ENCODE results near the gene CSF3R. TPM values are rescaled to one million over a fixed set of nuclear protein-coding genes. Genes with fewer than 3 reads are reported as not detected.

Gene CSF3R
- total and polyA plus RNA-seq, 2 of the 4 experiments (the other 2 are of a cell fraction) = not detected

DNA sequence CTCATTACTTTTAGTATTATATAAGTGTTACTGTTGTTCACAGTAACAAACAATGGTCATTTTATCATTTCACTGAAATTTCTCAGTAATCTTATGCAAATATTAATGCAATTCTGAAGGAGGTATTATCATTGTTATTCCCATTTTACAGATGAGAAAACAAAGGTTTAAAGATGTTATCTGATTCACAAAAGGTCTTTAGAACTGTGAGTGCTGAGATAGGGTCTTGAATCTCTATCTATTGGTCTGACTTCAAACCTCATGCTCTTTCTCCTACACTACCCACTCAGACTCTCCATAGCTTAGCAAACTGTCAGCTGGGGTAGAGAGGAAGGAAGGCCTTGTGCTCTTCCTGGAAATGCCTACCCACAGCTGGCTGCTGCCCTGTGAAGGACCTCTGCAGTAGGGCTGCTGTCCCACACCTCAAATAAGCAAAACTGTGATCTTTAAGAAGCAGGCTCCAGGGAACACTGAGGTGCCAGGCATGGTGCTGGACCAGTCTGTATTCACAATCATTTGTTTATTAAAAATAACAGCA is 26.3 kb downstream of the CSF3R start:
- Histone ChIP-seq H3K18ac (ENCODE audit: low read depth, low read length) (no peak overlapping the region), H3K27ac (ENCODE audit: insufficient read depth, low read length) (no peak overlapping the region), H3K4me2 (ENCODE audit: low read depth, low read length) (no peak overlapping the region), H2BK5ac (ENCODE audit: low read depth, low read length, poor library complexity, severe bottlenecking) (no peak overlapping the region), H3K23ac (ENCODE audit: low read depth, low read length) (no peak overlapping the region), H4K91ac (ENCODE audit: insufficient read depth, low read depth, low read length) (no peak overlapping the region), H2AK9ac (replicated peaks; ENCODE audit: low read depth, low read length, poor library complexity) (peak overlapping the region; percentile 58), H2AK5ac (ENCODE audit: low read depth, low read length) (no peak overlapping the region), H3K4ac (ENCODE audit: low read depth, low read length) (no peak overlapping the region), H2AFZ (replicated peaks; ENCODE audit: low read length, poor library complexity) (no peak overlapping the region), H3K4me1 (ENCODE audit: control insufficient read depth, insufficient read depth, low read length) (no peaks in the 10 kb centered on the region), H3K36me3 (ENCODE audit: control insufficient read depth, insufficient read depth, low read length) (peaks cover 40% of the 10 kb centered on the region), H3K79me1 (ENCODE audit: low read depth in 1 of 2, low read length in 2 of 2) (peaks cover 0 to 8% of the 10 kb centered on the region in 2 experiments; a peak in 1 of 4 replicates), H2BK15ac (ENCODE audit: low read depth, low read length) (no peak overlapping the region), H3K9ac (ENCODE audit: low read depth, low read length) (no peak overlapping the region), H3K9me1 (ENCODE audit: insufficient read depth, low read length) (0 out of 2 replicates have a peak, but pooled peaks cover 3% of the 10 kb centered on the region), H3K27me3 (ENCODE audit: control insufficient read depth, insufficient read depth, low read length) (no peaks in the 10 kb centered on the region), H3K56ac (ENCODE audit: extremely low read depth, insufficient read depth, low read length) (no peak overlapping the region), H2BK20ac (ENCODE audit: low read depth, low read length) (no peak overlapping the region), H4K20me1 (ENCODE audit: insufficient read depth, low read length) (no peaks in the 10 kb centered on the region), H2BK120ac (ENCODE audit: low read depth, low read length) (no peak overlapping the region), H4K8ac (ENCODE audit: low read depth in 2 of 2, low read length in 2 of 2) (no peak overlapping the region), H3K14ac (replicated peaks; ENCODE audit: low read depth, low read length) (no peak overlapping the region), H3K9me3 (ENCODE audit: control insufficient read depth, insufficient read depth, low read length) (no peaks in the 10 kb centered on the region), H4K5ac (ENCODE audit: low read depth, low read length) (no peak overlapping the region), H3K4me3 (ENCODE audit: insufficient read depth, low read depth, low read length) (no peak overlapping the region)
- DNase-seq (no peak), ATAC-seq (ENCODE audit: low read depth) (no peak)
- dilution Hi-C loops (cut with HindIII; ENCODE audit: low sequenced_read_pairs, unreplicated experiment) = no loop called here
- POLR2A ChIA-PET (ENCODE audit: unreplicated experiment) = no interaction called here
- in situ Hi-C loops (cut with MboI; ENCODE audit: low sequenced_read_pairs) = loop anchor here (25.0 kb wide), 1 partner anchor 1556 kb away; the partner anchor contains the start of genes FHL3 and UTP11
- no TSS peak for BruUV-seq (replicated peaks)
- CTCF ChIA-PET = no interaction called here
- TF ChIP-seq CHD1 (IDR thresholded peaks at IDR 0.05; ENCODE audit: low read depth, low read length) = no peak
- TF ChIP-seq, protein P1, sequence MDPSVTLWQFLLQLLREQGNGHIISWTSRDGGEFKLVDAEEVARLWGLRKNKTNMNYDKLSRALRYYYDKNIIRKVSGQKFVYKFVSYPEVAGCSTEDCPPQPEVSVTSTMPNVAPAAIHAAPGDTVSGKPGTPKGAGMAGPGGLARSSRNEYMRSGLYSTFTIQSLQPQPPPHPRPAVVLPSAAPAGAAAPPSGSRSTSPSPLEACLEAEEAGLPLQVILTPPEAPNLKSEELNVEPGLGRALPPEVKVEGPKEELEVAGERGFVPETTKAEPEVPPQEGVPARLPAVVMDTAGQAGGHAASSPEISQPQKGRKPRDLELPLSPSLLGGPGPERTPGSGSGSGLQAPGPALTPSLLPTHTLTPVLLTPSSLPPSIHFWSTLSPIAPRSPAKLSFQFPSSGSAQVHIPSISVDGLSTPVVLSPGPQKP (IDR thresholded peaks at IDR 0.05; ENCODE audit: borderline replicate concordance, low read depth, low read length) = no peak
- intact Hi-C loops (cut with micrococcal nuclease) = no loop called here

Measured in IMR-90 (cell line).